BLaER1 (cell line): Measurements from ENCODE around the gene DYNLL1.

ENCODE experiments used
- H3K27ac ChIP-seq: shearing (Covaris generic); formaldehyde crosslinking; 2 replicates; pipeline ENCODE4 v1.8.1; 2022
- H3K27me3 ChIP-seq: shearing (Covaris generic); formaldehyde crosslinking; 2 replicates; pipeline ENCODE4 v1.8.1; 2022
- H3K36me3 ChIP-seq: shearing (Covaris generic); formaldehyde crosslinking; 2 replicates; pipeline ENCODE4 v1.8.1; 2022
- H3K4me1 ChIP-seq: shearing (Covaris generic); formaldehyde crosslinking; 2 replicates; pipeline ENCODE4 v1.8.1; 2022
- H3K4me2 ChIP-seq: shearing (Covaris generic); formaldehyde crosslinking; 2 replicates; pipeline ENCODE4 v1.8.1; 2022
- H3K4me3 ChIP-seq: shearing (Covaris generic); formaldehyde crosslinking; 2 replicates; pipeline ENCODE4 v1.8.1; 2022
- H3K9ac ChIP-seq: shearing (Covaris generic); formaldehyde crosslinking; 2 replicates; pipeline ENCODE4 v1.8.1; 2022
- H3K9me3 ChIP-seq: shearing (Covaris generic); formaldehyde crosslinking; 2 replicates; pipeline ENCODE4 v1.8.1; 2022
- H4K20me1 ChIP-seq: shearing (Covaris generic); formaldehyde crosslinking; 2 replicates; pipeline ENCODE4 v1.8.1; 2022
- Cebpa-rat ChIP-seq: shearing (Covaris generic); IDR thresholded peaks from 2 replicates; pipeline ENCODE4 v1.8.1; 2022

The DYNLL1 gene

DNA sequence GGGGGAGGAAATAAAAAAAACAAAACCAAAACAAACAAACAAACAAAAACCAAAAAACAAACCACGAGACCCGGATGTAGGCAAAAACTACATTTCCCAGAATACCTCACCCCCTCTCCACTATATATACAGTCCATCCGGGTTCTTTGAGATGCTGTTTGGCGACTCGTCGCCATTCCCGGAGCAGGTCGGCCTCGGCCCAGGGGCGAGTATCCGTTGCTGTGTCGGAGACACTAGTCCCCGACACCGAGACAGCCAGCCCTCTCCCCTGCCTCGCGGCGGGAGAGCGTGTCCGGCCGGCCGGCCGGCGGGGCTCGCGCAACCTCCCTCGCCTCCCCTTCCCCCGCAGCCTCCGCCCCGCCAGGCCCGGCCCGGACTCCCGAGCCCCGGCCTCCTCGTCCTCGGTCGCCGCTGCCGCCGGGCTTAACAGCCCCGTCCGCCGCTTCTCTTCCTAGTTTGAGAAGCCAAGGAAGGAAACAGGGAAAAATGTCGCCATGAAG is 38.3 kb downstream of the DYNLL1 start, which contains the start of gene RNF10:
TSS of gene RNF10 (plus strand) at position 154 of the 500 bp plus-strand sequence. CDS start 456 bp downstream, outside the sequence.
- no peaks in the 10 kb centered on the region for H3K9me3 ChIP-seq
- H3K9ac ChIP-seq, result peak within 1 kb of the TSS; percentile 97
- H3K4me1 ChIP-seq, result peaks cover 51% of the 10 kb centered on the region
- H3K27ac ChIP-seq, result peak within 1 kb of the TSS; percentile 91
- no peak for TF ChIP-seq Cebpa-rat
- H3K4me2 ChIP-seq, result peak within 1 kb of the TSS; percentile 89
- peaks cover 50% of the 10 kb centered on the region for H4K20me1 ChIP-seq
- no peaks in the 10 kb centered on the region for H3K27me3 ChIP-seq
- peak within 1 kb of the TSS; percentile 95 for H3K4me3 ChIP-seq
- peaks cover 30% of the 10 kb centered on the region for H3K36me3 ChIP-seq

DNA sequence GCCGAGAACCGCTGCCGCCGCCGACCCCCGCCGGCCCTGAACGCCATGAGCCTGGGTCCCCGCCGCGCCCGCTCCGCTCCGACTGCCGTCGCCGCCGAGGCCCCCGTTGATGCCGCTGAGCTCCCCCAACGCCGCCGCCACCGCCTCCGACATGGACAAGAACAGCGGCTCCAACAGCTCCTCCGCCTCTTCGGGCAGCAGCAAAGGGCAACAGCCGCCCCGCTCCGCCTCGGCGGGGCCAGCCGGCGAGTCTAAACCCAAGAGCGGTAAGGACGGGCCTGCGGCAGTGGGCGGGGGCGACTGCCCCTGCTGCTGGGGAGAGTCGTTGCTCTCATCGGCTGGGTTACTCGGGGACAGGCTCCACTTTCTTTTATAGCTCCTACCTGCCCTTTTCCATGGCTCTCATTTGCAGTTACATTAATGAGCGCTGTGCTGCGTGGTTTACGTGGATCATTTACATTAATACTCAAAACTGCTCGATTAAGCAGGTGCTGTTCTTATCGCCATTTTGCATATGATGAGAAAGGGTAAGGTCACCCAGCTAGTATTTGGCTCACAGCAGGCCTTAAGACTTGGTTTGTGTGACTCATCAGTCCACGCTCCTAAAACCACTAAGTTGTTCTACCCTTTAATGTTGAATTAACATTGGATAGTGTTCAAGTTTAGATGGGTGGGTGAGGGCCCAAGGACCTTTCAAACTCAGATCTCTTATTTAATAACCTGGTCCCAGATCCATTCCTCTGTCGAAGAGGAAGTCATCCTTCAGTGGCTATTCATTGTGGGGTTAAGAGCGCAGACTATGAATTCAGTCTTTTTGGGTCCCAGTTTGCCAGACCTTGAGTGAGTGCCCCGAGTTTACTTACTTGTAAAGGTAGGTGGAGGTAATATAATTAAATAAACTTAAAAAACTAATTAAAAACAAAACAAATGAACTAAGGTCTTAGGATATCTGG is 39.1 kb downstream of the DYNLL1 start:
- Histone ChIP-seq H3K9ac (peak overlapping the region; percentile 97), H3K27ac (peak overlapping the region; percentile 91), H3K36me3 (peaks cover 37% of the 10 kb centered on the region), H3K4me1 (peaks cover 46% of the 10 kb centered on the region), H3K27me3 (no peaks in the 10 kb centered on the region), H3K4me2 (peak overlapping the region; percentile 89), H4K20me1 (peaks cover 57% of the 10 kb centered on the region), H3K4me3 (peak overlapping the region; percentile 95), H3K9me3 (no peaks in the 10 kb centered on the region)
- TF ChIP-seq Cebpa-rat, result no peak

- TF ChIP-seq Cebpa-rat, result no peak
- Histone ChIP-seq H3K27me3 (no peaks in the 10 kb centered on the region), H4K20me1 (peaks cover 70% of the 10 kb centered on the region)
Observed at GRCh38 chr12:120536064-120536791, 40.3 kb downstream of the DYNLL1 start.

GRCh38 chr12:120537856-120538220 is 41.9 kb downstream of the DYNLL1 start:
- Histone ChIP-seq H3K27me3 (no peaks in the 10 kb centered on the region), H3K9me3 (no peaks in the 10 kb centered on the region), H3K4me2 (peak overlapping the region; percentile 89), H3K4me3 (no peak overlapping the region), H3K4me1 (peaks cover 43% of the 10 kb centered on the region), H4K20me1 (peaks cover 86% of the 10 kb centered on the region), H3K27ac (no peak overlapping the region), H3K36me3 (peaks cover 65% of the 10 kb centered on the region), H3K9ac (peak overlapping the region; percentile 97)
- no peak for TF ChIP-seq Cebpa-rat

More at GRCh38 chr12:120536064-120536791, 40.3 kb downstream of the DYNLL1 start:
- Histone ChIP-seq H3K4me3 (peak overlapping the region; percentile 95), H3K36me3 (peaks cover 50% of the 10 kb centered on the region), H3K27ac (0 out of 2 replicates have a peak overlapping the region, but pooled peaks have one; percentile 7), H3K9ac (peak overlapping the region; percentile 97), H3K9me3 (no peaks in the 10 kb centered on the region), H3K4me1 (peaks cover 43% of the 10 kb centered on the region), H3K4me2 (peak overlapping the region; percentile 89)

DNA sequence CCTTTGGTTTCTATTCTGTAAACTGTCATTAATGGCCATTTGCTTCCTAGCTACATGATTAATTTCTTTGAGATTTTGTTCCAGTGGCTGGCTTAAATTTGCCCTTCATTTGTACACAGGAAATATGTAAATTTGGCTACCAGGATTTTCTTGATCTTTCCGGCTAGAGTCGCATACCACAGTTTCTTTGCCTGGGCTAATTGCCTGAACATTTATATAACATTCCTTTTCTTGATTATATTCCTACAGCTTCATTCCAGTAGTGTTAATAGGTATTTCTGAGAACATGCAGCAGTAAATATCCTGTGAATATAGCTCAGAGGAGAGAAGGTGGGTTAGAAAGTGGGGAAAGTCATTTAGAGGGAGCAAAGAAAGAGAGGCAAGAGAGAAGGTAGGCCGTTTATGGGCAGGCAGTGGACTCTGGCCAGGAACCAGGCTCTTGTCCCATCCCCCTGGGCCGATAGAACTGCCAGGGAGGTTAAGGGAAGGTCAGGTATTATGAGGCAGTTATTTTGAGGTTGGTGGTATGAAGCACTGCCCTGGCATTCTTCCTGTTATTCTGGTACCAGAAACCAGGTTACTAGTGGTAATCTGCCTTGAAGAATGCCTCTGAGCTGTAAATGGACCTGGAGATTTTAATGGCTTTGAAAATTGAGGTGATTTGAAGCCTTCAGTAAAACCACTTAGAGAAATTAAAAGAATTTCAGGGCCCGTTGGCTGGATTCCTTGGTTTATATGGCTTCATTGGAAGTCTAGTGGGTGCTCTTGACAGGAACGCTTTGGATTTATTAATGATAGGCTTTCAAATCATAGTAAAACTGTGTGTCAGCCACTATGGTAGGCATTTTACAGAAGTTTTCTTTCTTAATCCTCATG is 42.6 kb downstream of the DYNLL1 start:
- 0 out of 2 replicates have a peak overlapping the region, but pooled peaks have one; percentile 31 for H3K27ac ChIP-seq
- peak overlapping the region; percentile 97 for H3K9ac ChIP-seq
- H3K4me3 ChIP-seq, result no peak overlapping the region
- H3K4me1 ChIP-seq, result peaks cover 43% of the 10 kb centered on the region
- no peaks in the 10 kb centered on the region for H3K27me3 ChIP-seq
- TF ChIP-seq Cebpa-rat, result no peak
- peak overlapping the region; percentile 89 for H3K4me2 ChIP-seq
- H4K20me1 ChIP-seq, result peaks cover 93% of the 10 kb centered on the region
- no peaks in the 10 kb centered on the region for H3K9me3 ChIP-seq
- H3K36me3 ChIP-seq, result peaks cover 71% of the 10 kb centered on the region

DNA sequence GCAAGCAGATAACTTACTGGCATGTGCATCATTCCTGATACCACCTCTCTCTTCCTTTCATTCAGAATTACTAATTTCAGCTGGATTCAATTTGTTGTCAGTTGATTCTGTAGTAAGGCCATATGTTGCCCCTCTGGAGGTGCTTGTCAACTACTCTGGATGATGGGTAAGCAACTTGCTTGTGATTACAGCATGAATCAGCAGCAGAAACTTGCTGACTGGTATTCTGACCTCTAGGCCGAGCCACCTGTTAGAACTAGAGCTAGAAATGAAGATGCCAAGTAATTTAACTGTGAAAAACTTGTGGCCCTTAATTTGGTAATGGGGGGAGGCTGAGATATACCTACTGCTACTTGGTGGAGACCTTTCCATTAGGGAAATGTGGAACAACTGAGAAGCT is 43.4 kb downstream of the DYNLL1 start:
- H3K4me2 ChIP-seq, result no peak overlapping the region
- peaks cover 79% of the 10 kb centered on the region for H3K36me3 ChIP-seq
- no peak for TF ChIP-seq Cebpa-rat
- no peaks in the 10 kb centered on the region for H3K27me3 ChIP-seq
- no peaks in the 10 kb centered on the region for H3K9me3 ChIP-seq
- H3K4me1 ChIP-seq, result peaks cover 43% of the 10 kb centered on the region
- H3K4me3 ChIP-seq, result no peak overlapping the region
- no peak overlapping the region for H3K9ac ChIP-seq
- no peak overlapping the region for H3K27ac ChIP-seq
- peaks cover 100% of the 10 kb centered on the region for H4K20me1 ChIP-seq

GRCh38 chr12:120540445-120540844 is 44.5 kb downstream of the DYNLL1 start:
- Histone ChIP-seq H3K4me3 (no peak overlapping the region), H3K36me3 (peaks cover 89% of the 10 kb centered on the region), H3K9me3 (no peaks in the 10 kb centered on the region), H3K9ac (no peak overlapping the region), H3K27me3 (no peaks in the 10 kb centered on the region), H4K20me1 (peaks cover 100% of the 10 kb centered on the region), H3K27ac (no peak overlapping the region), H3K4me2 (no peak overlapping the region), H3K4me1 (peaks cover 40% of the 10 kb centered on the region)
- TF ChIP-seq Cebpa-rat, result no peak

DNA sequence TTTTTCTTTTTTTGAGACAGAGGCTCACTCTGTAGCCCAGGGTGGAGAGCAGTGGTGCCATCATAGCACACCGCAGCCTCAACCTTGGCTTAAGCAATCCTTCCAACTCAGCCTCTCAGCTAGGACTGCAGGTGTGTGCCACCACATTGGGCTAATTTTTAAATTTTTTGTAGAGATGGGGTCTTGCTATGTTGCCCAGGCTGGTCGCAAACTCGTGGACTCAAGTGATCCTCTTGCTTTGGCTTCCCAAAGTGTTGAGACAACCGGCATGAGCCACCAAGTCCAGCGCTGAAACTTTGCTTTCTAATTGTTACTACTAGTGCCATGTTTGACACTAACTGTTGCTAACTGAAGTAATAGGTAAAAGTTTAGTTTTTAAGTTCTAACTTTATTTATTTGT is 46.3 kb downstream of the DYNLL1 start:
- Histone ChIP-seq H3K4me1 (peaks cover 23% of the 10 kb centered on the region), H3K36me3 (peaks cover 97% of the 10 kb centered on the region), H3K27ac (no peak overlapping the region), H3K27me3 (no peaks in the 10 kb centered on the region), H3K9me3 (no peaks in the 10 kb centered on the region), H3K4me3 (no peak overlapping the region), H3K9ac (no peak overlapping the region), H4K20me1 (peaks cover 100% of the 10 kb centered on the region), H3K4me2 (no peak overlapping the region)
- TF ChIP-seq Cebpa-rat, result no peak

DNA sequence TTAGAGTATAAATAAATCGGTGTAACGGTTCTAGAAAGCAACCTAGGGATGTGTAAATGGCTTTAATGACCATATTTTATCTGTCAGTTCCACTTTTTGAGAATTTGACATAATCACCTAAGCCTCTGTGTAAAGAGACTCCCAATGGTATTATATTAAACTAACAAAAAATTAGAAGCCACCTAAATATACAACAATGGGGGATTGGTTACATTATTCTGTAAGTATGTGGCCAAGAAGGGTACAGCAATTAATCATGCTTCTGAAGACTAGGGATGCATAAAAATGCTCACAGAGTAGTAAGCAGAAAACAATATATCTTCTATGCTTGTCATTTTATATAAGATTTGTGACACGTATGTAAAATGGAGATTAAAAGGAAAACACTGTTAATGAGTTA is 48.8 kb downstream of the DYNLL1 start:
- Histone ChIP-seq H3K36me3 (peaks cover 97% of the 10 kb centered on the region), H3K9me3 (no peaks in the 10 kb centered on the region), H3K4me1 (no peaks in the 10 kb centered on the region), H3K27me3 (no peaks in the 10 kb centered on the region), H3K27ac (no peak overlapping the region), H4K20me1 (peaks cover 100% of the 10 kb centered on the region), H3K4me3 (no peak overlapping the region), H3K4me2 (no peak overlapping the region), H3K9ac (no peak overlapping the region)
- no peak for TF ChIP-seq Cebpa-rat
